Body of pancreas (tissue), 4 donors: ENCODE results near the gene CDC16. TPM values are rescaled to one million over a fixed set of nuclear protein-coding genes. Genes with fewer than 3 reads are reported as not detected.

Experiments
- ATAC-seq: fragments of 150-250 bp; one replicate; pipeline ENCODE4 v1.9.1; 2016
- DNase-seq, 4 donors: peaks; one replicate each; pipeline ENCODE4 v3.0.0-alpha.2; 2019
- H3K27ac ChIP-seq, 4 donors: fragments of 200-600 bp; sonication (generic); 1 replicate in 3 of 4; 2 replicates in 1 of 4; pipeline versions ENCODE4 v1.5.1 to v1.6.1; 2016 to 2019; ENCODE audit warnings: mild to moderate bottlenecking in 1 of 4, mixed read lengths in 1 of 4, moderate library complexity in 1 of 4
- H3K27me3 ChIP-seq, 2 donors: fragments of 200-600 bp; sonication (generic); one replicate each; pipeline ENCODE4 v1.6.0; 2016; ENCODE audit warnings: mild to moderate bottlenecking in 1 of 2
- H3K36me3 ChIP-seq, 2 donors: fragments of 200-600 bp; sonication (generic); replicated peaks in 1 of 2; 2 replicates each; pipeline ENCODE4 v1.5.1; 2016; ENCODE audit warnings: low read depth in 2 of 2; ENCODE audit not compliant: insufficient read depth in 1 of 2
- H3K4me1 ChIP-seq: fragments of 200-600 bp; sonication (generic); one replicate; pipeline ENCODE4 v1.6.0; 2016
- H3K4me3 ChIP-seq, 2 donors: fragments of 200-600 bp; sonication (generic); 1 replicate in 1 of 2; 2 replicates in 1 of 2; pipeline ENCODE4 v1.5.1; 2016 to 2019
- H3K9me3 ChIP-seq, 3 donors: fragments of 200-600 bp; sonication (generic); 1 replicate in 2 of 3; 2 replicates in 1 of 3; pipeline ENCODE4 v1.5.1; 2016
- CTCF ChIP-seq, 7 experiments: fragments of 450-650 bp in 4 of 7; fragments of 200-600 bp in 3 of 7; sonication (generic) in 3 of 7; IDR thresholded peaks; one replicate each; pipeline ENCODE4 v1.5.1; 2016 to 2019; ENCODE audit warnings: antibody characterized with exemption in 7 of 7
- POLR2A ChIP-seq, 3 donors: fragments of 450-650 bp; IDR thresholded peaks; one replicate each; pipeline ENCODE4 v1.6.1; 2016; ENCODE audit warnings: antibody characterized with exemption in 3 of 3, mild to moderate bottlenecking in 2 of 3
- WGBS, 2 donors: methylation state at CpG; one replicate each; pipeline ENCODE4 v1.1.5; 2017; 5-methylcytosine and 5-hydroxymethylcytosine counted together
- intact Hi-C: fragments of 100-400 bp; cut with DNase I; formaldehyde crosslinking; loops from one replicate; pipeline ENCODE4 v1.15.1; 2023
- total RNA-seq, 2 donors: library from RNA; depleted of rRNA; stranded (reverse); fragments of >200 nt; gene quantifications; one replicate each; pipeline ENCODE4 v1.1.0, GENCODE V29; 2016

Gene CDC16
- total RNA-seq, 2 donors from 2014 or later: 46.7 to 63.9 TPM

DNA sequence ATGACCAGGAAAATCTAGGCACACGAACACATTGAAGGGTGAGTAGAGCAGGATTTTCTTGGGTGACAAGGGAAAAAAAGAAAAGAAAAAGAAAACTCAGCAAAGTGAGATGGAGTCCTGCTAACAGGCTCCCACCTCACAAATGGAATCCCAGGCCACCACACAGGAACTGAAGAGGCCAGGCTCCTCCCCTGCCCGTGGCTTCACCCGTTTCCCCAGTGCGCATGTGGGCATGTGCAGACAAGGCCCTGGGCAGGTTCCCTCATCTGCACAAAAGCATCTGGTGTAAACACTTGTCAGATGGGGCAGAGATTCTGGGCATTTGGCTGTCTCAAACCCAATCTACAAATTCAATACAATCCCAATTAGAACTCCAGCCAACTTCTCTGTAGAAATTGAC lies 31.2 kb upstream of the CDC16 start:
- intact Hi-C loops: no loop called here
- ATAC-seq (no peak), DNase-seq (no peak)
- Histone ChIP-seq H3K4me3 (no peak overlapping the region), H3K27ac (no peak overlapping the region), H3K9me3 (no peaks in the 10 kb centered on the region), H3K27me3 (no peaks in the 10 kb centered on the region), H3K36me3 (no peaks in the 10 kb centered on the region), H3K4me1 (no peaks in the 10 kb centered on the region)
- WGBS, 2 donors: 55 to 86% methylated on average over 4 of the region's 4 CpGs
- TF ChIP-seq POLR2A (IDR thresholded peaks at IDR 0.05): no peak
- TF ChIP-seq CTCF (IDR thresholded peaks at IDR 0.05): no peak

GRCh38 chr13:114204894-114205293 lies 29.8 kb upstream of the CDC16 start:
- H3K27me3 ChIP-seq: no peaks in the 10 kb centered on the region
- TF ChIP-seq POLR2A (IDR thresholded peaks at IDR 0.05) (no peak), CTCF (IDR thresholded peaks at IDR 0.05) (no peak)
- intact Hi-C loops: no loop called here
- no peak overlapping the region for H3K27ac ChIP-seq
- DNase-seq (no peak), ATAC-seq (no peak)
- no peaks in the 10 kb centered on the region for H3K4me1 ChIP-seq
- H3K9me3 ChIP-seq: no peaks in the 10 kb centered on the region
- H3K4me3 ChIP-seq: no peak overlapping the region
- H3K36me3 ChIP-seq: no peaks in the 10 kb centered on the region
- 77 to 86% methylated on average over 4 of the region's 4 CpGs for WGBS, 2 donors

- WGBS, 2 donors: 83 to 88% methylated on average over 6 of the region's 6 CpGs
These were observed 26.6 kb upstream of the CDC16 start for GRCh38 chr13:114208134-114208533.

GRCh38 chr13:114211446-114212157 lies 23.1 kb upstream of the CDC16 start:
- no peak for TF ChIP-seq POLR2A (IDR thresholded peaks at IDR 0.05)
- no peak for TF ChIP-seq CTCF (IDR thresholded peaks at IDR 0.05)
- intact Hi-C loops: no loop called here
- Histone ChIP-seq H3K4me1 (no peaks in the 10 kb centered on the region), H3K4me3 (no peak overlapping the region), H3K27ac (no peak overlapping the region), H3K27me3 (no peaks in the 10 kb centered on the region), H3K36me3 (no peaks in the 10 kb centered on the region), H3K9me3 (no peaks in the 10 kb centered on the region)
- WGBS, 2 donors: 77 to 80% methylated on average over 24 to 26 of the region's 26 CpGs
- DNase-seq (no peak), ATAC-seq (no peak)

More at GRCh38 chr13:114208134-114208533, 26.6 kb upstream of the CDC16 start:
- Histone ChIP-seq H3K9me3 (no peaks in the 10 kb centered on the region), H3K36me3 (no peaks in the 10 kb centered on the region), H3K4me3 (no peak overlapping the region), H3K27ac (no peak overlapping the region), H3K4me1 (no peaks in the 10 kb centered on the region), H3K27me3 (no peaks in the 10 kb centered on the region)
- intact Hi-C loops: no loop called here
- no peak for ATAC-seq
- TF ChIP-seq CTCF (IDR thresholded peaks at IDR 0.05) (no peak), POLR2A (IDR thresholded peaks at IDR 0.05) (no peak)
- DNase-seq: no peak

DNA sequence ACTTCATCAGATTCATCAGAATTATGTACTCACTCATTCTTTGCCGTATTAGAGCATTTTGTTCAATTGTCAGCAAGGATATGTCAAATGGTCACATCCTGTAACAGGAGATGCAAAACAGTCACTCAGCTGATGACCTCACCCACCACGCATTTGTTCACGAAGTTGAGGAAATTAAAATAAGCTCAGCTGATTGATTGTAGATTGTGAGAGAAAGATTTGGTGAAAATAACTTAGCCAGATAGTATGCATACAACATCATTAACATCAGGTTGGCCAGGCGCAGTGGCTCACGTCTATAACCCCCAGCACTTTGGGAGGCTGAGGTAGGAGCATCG lies 22.6 kb upstream of the CDC16 start:
- no peak for ATAC-seq
- TF ChIP-seq CTCF (IDR thresholded peaks at IDR 0.05) (no peak), POLR2A (IDR thresholded peaks at IDR 0.05) (no peak)
- intact Hi-C loops: no loop called here
- Histone ChIP-seq H3K27me3 (no peaks in the 10 kb centered on the region), H3K9me3 (no peaks in the 10 kb centered on the region), H3K4me3 (no peak overlapping the region), H3K27ac (no peak overlapping the region), H3K4me1 (no peaks in the 10 kb centered on the region), H3K36me3 (no peaks in the 10 kb centered on the region)
- no peak for DNase-seq
- WGBS, 2 donors: 85 to 87% methylated on average over 6 of the region's 6 CpGs
